ENCODE results near the gene DDX39A.

The DDX39A gene

GRCh38 chr19:14434543-14435319 is 15.6 kb upstream of the DDX39A start:
- no peak for DNase-seq (ENCODE audit: extremely low read depth in 1 of 2, low read depth in 1 of 2)

DNA sequence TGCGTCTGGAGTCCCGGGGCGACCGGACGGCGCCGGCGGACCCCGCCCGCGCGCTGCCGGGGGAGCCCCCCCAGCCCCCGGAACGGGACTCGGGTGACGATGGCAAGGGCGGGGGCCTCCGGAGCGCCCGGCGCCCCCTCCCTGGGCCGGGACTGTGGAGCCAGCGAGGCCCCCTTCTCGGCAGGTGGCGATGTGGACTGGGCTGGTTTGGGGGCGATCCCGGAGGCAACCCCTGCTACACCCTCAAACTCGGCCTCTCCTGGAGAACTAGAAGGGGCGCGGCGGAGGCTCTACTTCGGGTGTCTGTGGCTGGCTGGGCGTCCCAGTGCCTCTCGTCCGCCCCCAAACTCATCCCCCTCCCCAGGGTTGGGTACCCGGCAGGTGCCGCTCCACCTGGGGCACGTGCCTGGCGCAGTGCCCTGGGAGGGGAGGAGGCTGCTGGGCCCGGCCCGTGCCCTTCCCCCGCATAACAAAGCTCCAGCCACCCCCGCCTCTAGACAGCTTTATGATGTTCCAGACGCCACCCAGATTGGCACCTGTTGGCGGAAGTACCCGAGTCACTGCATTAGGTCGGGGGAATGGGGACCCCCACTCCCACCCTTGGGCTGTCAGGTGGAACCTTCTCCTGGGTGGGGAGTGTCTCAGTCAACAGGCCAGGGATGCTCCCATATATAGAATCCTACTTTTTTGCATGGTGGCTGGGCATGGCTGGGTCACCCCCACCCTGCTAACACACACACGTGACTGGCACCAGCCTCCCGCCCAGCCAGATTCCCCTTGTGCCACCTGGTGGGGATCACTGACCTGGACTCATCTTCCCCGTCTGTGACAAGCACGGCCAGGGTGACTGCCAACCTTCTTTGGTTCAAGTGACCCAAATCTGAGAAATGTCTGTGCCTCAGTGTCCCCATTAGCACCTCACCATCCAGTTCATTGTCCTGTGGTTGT is 14.7 kb upstream of the DDX39A start:
- no peak for DNase-seq (ENCODE audit: extremely low read depth in 1 of 2, low read depth in 1 of 2)

- no peak for DNase-seq (ENCODE audit: extremely low read depth in 1 of 2, low read depth in 1 of 2)
Measured at GRCh38 chr19:14432791-14433553, 13.8 kb upstream of the DDX39A start, which contains the start of gene PKN1. Gene PKN1 (plus strand): TSS chr19:14433306. CDS start chr19:14433522, 216 bp downstream.

- no peak for DNase-seq (ENCODE audit: extremely low read depth in 1 of 2, low read depth in 1 of 2)
Measured at GRCh38 chr19:14430712-14431111, 11.6 kb upstream of the DDX39A start.

DNA sequence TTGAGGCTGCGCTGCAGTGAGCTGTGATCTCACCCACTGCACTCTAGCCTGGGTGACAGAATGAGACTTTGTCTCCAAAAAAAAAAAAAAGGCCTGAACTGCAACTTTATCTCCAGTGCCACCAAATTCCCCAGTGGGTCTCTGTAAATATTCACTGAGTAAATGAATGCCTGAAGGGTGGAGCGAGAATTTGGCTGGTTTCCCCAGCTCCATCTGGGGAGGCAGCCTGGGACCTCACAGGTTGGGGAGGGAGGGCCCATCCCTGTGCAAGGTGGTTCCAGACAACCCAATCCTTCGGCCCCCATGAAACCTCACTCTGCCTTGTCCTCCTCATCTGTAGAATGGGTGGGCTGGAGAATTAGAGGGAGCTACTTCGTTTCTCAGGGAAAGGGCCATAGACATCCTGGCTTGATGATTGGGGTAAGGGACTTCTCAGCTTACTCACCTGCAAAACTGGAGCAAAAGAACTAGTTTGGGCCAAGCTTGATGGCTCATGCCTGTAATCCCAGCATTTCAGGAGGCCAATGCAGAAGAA is 9.8 kb upstream of the DDX39A start:
- no peak for DNase-seq (ENCODE audit: extremely low read depth in 1 of 2, low read depth in 1 of 2)

- DNase-seq (ENCODE audit: extremely low read depth in 1 of 2, low read depth in 1 of 2): no peak
Measured at GRCh38 chr19:14427461-14427860, 8.3 kb upstream of the DDX39A start.

- DNase-seq (ENCODE audit: extremely low read depth in 1 of 2, low read depth in 1 of 2): no peak
Measured at GRCh38 chr19:14425696-14426138, 6.6 kb upstream of the DDX39A start.

- DNase-seq (ENCODE audit: extremely low read depth in 1 of 2, low read depth in 1 of 2): peak; percentile 72 to 75
Measured at GRCh38 chr19:14418856-14419105, 360 bp downstream of the DDX39A start.

GRCh38 chr19:14416817-14417231 is 2.3 kb downstream of the DDX39A start:
- DNase-seq (ENCODE audit: extremely low read depth in 1 of 2, low read depth in 1 of 2): no peak

DNA sequence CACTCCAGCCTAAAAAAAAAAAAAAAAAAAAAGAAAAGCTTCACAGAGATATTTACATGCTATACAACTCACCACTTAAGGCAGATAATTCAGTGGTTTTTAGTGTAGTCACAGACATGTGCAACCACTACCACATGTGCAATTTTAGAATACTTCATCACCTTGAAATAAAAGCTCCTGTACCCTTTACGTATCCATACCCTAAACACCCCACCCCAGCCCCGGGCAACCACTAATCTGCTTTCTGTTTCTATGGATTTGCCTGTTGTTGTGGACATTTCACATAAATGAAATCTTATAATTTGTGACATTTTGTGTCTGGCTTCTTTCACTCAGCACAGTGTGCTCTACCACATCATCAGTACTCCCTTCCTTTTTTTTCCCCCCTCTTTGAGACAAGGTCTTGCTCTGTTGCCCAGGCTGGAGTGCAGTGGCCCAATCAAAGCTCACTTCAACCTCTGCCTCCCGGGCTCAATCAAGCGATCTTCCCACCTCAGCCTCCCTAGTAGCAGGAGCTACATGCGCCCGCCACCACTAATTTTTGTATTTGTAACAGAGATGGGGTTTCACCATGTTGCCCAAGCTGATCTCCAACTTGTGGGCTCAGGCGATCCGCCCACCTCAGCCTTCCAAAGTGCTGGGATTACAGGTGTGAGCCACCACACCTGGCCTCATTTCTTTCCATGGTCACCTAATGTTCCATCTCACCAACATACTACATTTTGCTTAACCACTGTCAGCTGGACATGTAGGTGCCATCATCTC is 4.0 kb downstream of the DDX39A start:
- DNase-seq (ENCODE audit: extremely low read depth in 1 of 2, low read depth in 1 of 2): no peak

DNA sequence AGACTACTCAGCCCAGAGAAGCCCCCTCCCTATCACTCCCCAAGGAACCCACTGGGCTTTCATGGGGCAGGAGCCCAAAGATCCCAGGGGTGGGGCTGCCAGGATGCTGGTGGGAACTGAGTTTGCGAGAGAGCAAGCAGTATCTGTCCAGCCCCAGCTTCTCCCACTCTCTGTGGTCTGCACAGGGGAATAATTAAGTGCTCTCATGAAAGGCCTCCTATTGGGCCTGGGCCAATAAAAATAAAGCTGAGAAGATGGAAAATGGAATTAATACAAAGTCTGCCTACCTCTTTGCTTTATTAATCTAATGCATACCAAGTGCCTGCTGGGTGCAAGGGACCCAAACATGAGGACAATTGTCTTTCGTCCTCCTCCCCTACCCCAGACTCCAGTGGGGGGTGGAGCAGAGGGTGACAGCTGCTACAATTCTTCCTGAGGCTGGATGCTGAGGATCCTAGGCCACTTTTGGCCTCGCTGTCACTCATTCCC is 5.4 kb downstream of the DDX39A start:
- no peak for DNase-seq (ENCODE audit: extremely low read depth in 1 of 2, low read depth in 1 of 2)

GRCh38 chr19:14412996-14413692 is 6.0 kb downstream of the DDX39A start:
- DNase-seq (ENCODE audit: extremely low read depth in 1 of 2, low read depth in 1 of 2): no peak

GRCh38 chr19:14412324-14412995 is 6.7 kb downstream of the DDX39A start:
- no peak for DNase-seq (ENCODE audit: extremely low read depth in 1 of 2, low read depth in 1 of 2)

DNA sequence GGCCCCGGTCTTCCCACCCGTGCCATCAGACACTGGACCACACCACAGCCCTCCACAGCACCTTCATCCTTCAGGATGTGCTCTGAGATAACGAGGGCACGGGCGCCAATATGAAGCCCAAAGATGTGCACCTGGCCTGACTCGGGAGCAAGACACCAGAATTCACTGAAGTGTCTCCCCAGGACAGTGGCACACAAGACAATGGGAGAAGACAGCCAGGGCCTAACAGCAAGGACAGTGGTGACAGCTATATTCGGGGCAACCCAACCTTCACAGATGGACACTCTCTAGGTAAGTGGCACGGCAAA is 7.2 kb downstream of the DDX39A start:
- no peak for DNase-seq (ENCODE audit: extremely low read depth in 1 of 2, low read depth in 1 of 2)

GRCh38 chr19:14411161-14411937 is 7.8 kb downstream of the DDX39A start:
- DNase-seq (ENCODE audit: extremely low read depth in 1 of 2, low read depth in 1 of 2): no peak

DNA sequence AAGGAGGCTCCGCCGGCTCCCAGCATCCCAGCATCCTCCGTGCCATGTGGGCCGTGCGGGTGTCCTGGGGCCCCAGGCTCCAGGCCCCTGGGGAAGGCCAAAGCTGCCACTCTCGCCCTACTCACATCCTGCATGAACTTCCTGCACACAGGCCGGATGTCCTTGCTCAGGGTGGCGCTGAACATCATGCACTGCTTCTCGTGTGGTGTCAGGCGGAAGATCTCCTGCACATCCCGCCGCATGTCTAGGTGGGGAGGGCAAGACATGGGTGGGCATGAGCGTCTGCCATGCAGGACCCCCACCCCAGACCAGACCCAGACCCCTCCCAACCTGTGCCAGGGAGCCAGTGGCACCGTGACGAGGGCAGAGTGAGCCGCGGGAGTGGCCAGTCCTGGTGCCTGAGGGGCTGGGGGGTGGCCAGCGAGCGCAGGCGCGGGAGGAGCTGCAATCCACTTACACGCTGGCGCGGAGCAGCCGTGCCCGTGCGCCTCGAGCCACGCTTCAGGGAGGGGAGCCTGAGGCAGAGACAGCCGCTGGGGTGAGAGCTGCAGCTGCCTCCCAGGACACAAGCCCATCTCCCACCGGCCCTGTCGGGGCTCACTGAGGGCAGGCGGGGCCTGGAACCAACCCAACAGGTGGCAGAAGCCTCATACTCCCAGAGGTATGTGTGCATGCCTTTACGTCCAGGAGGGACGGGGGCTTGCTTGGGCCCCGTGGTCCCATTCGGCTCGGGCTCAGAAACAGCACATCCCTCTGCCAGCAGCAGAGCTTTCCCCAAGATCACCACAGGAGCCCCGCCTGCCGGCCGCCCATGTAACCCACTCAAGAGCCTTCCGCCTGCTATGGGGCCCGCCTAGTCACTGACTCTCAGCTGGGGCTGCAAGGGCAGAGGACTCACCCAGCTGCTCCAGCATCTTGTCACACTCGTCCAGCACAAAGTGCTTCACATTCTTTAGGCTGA is 8.8 kb downstream of the DDX39A start:
- DNase-seq (ENCODE audit: extremely low read depth in 1 of 2, low read depth in 1 of 2): no peak
